GM19025 (cell line): Measurements from ENCODE around the gene CDKL1.
A peak's percentile ranks its signal among the peaks of the same experiment; 100 is the strongest.
"Not testable (repeated sequence)": the region's sequence is repeated elsewhere in the genome, so short reads cannot be mapped to it uniquely, and the experiment has no call there.

Source experiments
- ATAC-seq: cut with Tn5 transposase; IDR thresholded peaks from one replicate; pipeline ENCODE4 v1.9.1; 2021; ENCODE audit warnings: mild to moderate bottlenecking, low read depth, moderate library complexity; ENCODE audit not compliant: unreplicated experiment

Gene CDKL1

DNA sequence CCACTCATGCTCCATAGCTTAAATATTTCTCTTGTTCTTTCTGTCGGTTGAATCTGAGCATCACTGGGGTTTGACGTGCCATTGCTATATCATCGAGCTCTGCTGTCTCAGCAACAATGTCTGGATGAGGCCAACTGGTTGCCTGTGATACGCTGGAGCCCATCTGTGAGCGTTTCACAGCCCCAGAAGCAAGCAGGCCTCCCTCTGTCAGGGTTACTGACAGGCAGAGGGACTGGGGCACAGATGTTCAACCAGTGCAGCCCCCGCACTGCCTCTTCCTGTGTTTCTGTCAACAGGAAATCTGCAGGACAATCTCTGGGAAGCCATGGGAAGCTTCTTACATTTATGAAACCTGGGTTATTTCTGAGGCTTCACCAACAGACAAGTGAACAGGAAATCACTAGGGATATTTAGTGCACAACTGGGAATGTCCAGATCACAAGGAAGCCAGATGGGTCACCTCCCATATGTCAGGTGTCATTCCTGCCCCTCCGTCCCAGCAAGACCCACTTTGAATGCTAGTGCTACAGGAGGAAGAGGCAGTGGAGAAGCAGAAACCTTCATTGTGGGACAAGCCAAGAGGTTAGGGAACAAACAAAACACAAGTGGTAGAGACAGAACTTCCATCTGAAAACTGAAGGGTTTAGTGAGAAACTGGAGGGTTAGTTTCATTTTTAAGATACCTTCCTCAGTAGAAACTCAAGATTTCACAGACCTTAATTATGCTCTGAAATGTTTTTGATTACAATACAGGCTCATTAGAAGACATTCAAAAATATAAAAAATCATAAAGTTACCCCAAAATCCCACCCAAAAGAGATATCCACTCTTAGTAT lies 60.5 kb downstream of the CDKL1 start:
- ATAC-seq, result no peak

DNA sequence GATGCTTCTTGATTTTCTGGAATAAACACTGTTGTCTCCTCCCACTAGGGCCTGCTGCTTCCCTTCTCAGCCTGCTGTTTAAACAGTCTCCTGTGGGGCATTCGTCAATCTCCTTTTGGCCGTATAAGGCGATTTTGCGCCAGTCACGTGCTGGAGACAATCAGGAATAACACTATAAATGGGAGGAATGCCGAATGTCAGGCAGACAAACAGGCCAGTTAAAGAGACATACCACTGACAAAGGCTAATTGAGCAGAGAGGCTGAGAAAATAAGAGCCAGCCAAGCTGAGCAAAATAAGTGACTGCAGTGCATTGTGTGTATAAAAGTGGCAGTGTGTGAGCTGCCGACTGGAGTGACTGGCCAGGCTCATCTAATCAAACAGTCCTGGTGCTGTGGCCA lies 61.3 kb downstream of the CDKL1 start:
- no peak for ATAC-seq

DNA sequence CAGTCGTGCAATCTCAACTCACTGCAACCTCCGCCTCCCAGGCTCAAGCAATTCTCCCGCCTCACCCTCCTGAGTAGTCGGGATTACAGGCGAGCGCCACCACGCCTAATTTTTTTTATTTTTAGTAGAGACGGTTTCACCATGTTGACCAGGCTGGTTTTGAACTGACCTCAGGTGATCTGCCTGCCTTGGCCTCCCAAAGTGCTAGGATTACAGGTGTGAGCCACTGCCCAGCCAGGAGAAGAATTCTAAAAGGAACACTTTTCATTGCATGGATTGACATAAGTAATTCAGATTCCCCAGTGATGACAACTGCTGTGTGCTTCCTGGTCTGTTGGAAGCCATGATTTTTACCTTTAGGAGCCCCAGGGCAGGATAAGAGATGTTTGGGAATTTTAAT lies 62.5 kb downstream of the CDKL1 start:
- ATAC-seq, result no peak

DNA sequence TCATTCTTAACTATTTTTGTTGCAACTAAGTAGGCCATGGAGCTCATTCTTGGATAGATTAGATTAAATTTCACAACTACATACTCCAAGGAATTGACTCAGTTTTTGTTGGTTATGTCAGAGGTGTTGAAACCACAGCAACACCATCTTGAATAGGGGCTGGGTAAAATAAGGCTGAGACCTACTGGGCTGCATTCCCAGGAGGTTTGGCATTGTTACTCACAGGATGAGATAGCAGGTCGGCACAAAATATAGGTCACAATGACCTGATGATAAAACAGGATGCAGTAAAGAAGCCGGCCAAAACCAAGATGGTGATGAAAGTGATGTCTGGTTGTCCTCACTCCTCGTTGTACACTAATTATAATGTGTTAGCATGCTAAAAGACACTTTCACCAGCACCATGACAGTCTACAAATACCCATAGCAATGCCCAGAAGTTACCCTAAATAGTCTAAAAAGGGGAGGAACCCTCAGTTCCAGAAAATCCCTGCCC lies 63.6 kb downstream of the CDKL1 start:
- ATAC-seq, result no peak

- ATAC-seq, result no peak
Observed at GRCh38 chr14:50331596-50331995, 65.1 kb downstream of the CDKL1 start.

DNA sequence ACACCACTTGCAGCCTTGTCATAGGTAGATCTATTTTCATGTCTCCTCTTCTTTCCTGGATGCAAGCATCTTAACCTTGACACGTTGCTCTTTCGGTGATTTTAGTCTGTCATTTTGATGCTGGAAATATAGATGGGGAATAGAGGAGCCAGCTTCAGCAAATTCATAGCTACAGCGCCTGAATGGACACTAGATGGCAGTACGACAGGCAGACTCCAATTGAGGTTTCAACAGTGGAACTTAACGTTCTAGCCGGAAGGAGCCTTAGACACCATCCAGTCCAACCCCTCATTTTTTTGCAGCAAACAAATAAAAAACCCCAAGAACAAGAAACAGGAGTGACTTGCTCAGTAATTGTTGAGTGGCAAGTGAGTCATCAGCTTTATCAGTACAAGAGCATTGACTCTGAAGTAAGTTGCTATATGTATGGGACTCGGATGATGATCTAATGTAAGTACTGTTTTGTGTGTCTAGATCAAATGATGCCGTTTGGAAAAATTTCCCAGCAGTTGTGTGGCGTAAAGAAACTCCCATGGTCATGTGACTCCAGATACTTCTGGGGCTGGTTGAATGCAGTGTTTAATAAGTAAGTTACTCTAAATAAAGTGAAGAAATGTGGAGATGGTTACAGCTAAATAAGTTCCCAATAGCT lies 75.5 kb downstream of the CDKL1 start:
- peak; percentile 84 for ATAC-seq

GRCh38 chr14:50320283-50320682 lies 76.4 kb downstream of the CDKL1 start:
- ATAC-seq, result peak; percentile 44

DNA sequence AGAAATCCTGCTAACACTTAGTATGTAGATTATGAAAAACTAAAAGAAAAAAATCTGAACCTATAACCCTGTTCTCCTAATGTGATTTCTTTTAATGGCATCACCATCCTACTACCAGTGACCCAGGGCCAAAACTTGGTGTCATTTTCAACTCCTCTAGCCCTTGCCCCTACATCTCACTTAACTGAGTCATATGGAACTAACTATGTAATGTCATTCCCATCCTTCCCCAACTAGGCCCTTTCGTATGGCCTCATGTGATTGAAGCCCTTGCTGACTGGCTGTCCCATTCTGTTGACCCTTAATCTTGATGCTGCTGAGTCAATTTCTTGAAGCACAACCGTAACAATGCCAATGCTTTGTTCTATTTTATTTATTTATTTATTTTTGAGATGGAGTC lies 77.0 kb downstream of the CDKL1 start:
- no peak for ATAC-seq

DNA sequence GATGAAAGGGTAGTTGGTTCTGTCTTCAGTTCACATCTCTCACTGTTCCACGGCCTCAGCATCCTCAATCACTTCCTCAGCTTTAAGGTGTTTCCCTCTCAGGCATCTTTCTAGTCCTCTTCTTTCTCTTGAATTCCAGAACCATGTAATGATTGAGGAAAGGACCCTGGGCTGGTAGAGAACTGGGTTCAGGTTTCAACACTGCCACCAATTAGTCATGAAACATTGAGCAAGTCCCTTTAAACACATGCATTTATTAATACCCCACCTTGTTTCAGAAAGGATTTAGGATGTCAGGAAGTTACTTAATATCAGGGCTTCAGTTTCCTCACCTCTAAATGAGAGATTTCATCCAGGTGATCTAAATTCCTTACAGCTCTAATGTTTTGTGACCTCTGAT lies 77.4 kb downstream of the CDKL1 start:
- ATAC-seq, result no peak

- ATAC-seq, result no peak
Observed at GRCh38 chr14:50318031-50318626, 78.6 kb downstream of the CDKL1 start.

- ATAC-seq, result not testable (repeated sequence)
Observed at GRCh38 chr14:50314098-50314497, 82.6 kb downstream of the CDKL1 start.

DNA sequence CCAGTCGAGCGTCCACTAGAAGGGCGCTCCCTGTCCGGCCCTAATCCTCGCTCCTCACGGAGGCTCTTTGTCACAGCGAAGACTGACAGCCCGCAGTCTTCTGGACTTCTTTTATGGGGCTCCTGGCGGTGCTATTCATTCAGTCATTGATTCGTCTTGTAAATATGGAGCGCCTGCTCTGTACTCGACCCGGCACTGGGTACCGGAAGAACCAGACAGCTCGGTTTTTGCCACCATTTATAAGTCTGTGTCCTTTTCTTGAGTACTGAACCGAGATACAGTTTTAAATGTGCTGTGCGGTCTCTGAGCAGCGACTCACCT lies 84.0 kb downstream of the CDKL1 start:
- ATAC-seq, result peak; percentile 15

DNA sequence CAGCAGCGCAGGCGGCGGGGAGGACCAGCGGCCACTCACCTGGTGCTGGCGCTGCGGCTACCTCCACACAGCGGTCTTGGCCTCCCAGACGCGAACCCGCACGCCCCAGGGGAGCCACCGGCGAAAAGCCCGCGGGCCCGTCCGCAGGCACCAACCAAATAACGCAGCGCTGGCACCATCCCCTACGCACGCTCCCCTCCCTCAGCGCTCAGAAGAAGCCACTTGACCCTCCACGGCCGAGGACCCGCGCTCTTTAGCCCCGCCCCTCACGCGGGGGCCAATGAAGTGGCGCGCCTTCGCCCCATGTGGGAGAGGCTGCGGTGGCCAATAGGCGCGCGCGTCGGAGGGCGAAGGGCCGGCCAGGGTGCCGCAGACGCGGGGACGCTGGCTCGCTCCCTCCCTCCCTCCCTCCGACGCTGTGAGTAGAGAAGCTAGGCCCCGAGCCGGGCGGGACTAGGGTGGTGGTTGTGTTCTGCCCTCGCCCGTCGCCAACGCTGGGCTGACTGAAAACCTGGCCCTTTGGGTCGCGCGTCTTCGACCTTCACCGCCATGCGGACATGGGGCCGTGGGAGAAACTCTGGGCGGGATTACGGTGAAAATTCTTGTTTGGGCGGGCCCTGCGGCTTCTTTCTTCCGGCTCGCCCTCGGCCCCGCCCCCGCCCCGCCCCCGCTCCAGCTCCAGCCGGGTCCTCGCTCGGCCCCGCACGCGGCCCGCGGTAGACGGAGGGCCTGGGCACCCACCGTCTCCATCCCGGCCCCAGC lies 84.5 kb downstream of the CDKL1 start, which contains the start of the genes DMAC2L and L2HGDH:
Gene DMAC2L (plus strand): TSS at position 353 of the 762 bp plus-strand sequence. CDS start 9,164 bp downstream, outside the sequence.
Gene L2HGDH (minus strand): TSS at position 258 of the 762 bp plus-strand sequence. CDS start 79 bp downstream, at position 179.
- peak; percentile 95 for ATAC-seq

DNA sequence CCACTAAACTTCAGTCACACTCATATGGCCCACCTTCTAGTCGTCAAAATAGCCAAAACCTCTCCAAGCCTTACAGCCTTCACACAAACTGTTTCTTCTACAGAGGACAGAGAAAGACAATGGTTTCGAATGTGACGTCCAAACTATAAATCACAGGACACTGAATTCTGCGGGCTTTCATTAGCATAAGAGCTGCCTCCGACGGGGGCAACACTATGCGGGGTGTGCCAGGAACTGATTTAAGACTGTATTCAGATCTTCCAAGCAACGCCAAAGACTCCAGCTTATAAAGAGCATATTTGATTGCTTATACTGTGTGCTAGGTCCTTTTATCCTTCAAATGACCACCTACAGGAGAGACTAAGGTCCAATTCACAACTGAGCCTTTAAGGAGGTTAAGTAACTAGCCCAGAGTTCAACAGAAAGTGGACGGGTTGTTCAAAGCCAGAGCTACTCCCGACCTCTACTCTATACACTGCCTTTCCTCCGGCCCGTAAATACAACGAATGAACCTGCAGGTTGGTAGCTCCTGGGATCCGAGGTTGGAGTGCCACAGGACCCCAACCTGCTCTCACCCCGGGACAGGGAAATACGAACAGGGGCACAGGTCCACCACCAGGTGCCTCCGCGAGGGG lies 85.2 kb downstream of the CDKL1 start:
- ATAC-seq, result no peak

DNA sequence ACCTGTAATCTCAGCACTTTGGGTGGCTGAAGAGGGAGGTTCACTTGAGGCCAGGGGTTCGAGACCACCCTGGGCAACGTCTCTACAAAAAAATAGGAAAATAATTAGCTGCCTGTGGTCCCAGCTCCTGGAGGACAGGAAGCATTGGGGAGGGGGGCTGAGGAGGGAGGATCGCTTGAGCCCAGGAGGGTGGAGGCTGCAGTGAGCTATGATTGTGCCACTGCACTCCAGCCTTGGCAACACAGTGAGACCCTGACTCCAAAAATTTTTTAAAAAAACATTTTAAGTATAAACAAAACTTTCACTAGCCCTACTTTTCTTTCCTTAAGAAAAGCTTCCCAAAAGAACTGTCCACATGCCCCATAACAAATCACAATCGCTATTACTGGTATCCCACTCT lies 86.2 kb downstream of the CDKL1 start:
- ATAC-seq, result no peak

DNA sequence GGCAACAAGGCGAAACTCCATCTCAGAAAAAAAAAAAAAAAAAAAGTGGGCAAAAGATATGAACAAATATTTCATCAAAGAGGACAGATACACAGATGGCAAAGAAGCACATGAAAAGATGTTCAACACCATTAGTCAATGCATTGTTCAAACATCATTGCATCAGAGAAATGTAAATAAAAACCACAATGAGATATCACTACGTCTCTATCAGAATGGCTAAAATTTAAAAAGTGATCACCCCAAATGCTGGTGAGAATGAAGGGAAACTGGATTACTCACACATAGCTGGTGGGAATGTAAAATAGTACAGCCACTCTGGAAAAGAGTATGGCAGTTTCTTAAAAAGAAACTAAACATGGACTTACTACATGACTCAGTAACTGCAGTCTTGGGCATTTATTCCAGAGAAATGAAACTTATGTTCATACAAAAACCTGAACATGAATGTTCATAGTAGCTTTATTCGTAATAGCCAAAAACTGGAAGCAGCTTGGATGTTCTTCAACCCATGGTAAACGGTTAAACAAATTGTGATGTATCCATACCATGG lies 88.2 kb downstream of the CDKL1 start:
- no peak for ATAC-seq

DNA sequence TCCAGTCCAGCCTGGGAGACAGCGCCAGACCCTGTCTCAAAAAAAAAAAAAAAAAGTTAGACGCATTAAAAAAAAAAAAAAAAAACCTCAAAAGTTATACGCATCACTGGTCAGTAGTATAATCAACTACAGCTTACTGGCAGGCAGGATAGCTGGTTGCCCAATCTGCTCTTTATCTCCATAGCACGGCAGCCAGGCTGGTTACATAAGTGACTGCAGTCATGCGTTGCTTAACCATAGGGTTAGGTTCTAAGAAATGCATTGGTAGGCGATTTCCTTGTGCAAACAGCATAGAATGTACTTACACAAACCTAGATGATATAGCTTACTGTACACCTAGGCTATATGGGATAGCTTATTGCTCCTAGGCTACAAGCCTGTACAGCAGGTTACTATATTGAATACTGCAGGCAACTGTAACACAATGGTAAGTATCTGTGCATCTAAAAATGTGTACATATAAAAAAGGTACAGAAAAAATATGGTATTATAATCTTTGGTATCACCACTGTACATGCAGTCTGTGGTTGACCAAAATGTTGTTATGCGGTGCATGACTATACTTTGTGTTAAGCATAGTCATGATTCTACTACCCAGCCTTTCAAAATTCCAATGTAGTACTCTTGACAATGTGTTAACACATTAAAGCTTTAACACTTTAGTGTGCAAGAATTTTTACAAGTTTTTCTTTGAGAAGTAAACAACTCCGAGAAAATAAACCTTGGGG lies 92.8 kb downstream of the CDKL1 start:
- no peak for ATAC-seq

- ATAC-seq, result no peak
Observed at GRCh38 chr14:50301914-50302313, 94.8 kb downstream of the CDKL1 start.

GRCh38 chr14:50299585-50299984 lies 97.1 kb downstream of the CDKL1 start:
- ATAC-seq, result no peak
